Ishikawa (cell line): Measurements from ENCODE around the gene SCFD2.

ENCODE experiments used
- CEBPB ChIP-seq: IDR thresholded peaks from 2 replicates; pipeline ENCODE4 v1.6.1; 2012
- CREB1 ChIP-seq: IDR thresholded peaks from 2 replicates; pipeline ENCODE4 v1.6.1; 2012; ENCODE audit warnings: low read depth
- EGR1 ChIP-seq: IDR thresholded peaks from 2 replicates; pipeline ENCODE4 v1.6.1; 2012
- EP300 ChIP-seq: IDR thresholded peaks from 2 replicates; pipeline ENCODE4 v1.6.1; 2012; ENCODE audit warnings: borderline replicate concordance
- FOXM1 ChIP-seq: IDR thresholded peaks from 2 replicates; pipeline ENCODE4 v1.6.1; 2012; ENCODE audit warnings: low read depth, borderline replicate concordance
- MAX ChIP-seq: IDR thresholded peaks from 2 replicates; pipeline ENCODE4 v1.6.1; 2012
- RAD21 ChIP-seq: IDR thresholded peaks from 2 replicates; pipeline ENCODE4 v1.6.1; 2012; ENCODE audit warnings: low read depth
- REST ChIP-seq: IDR thresholded peaks from 2 replicates; pipeline ENCODE4 v1.6.1; 2012; ENCODE audit warnings: low read depth, mild to moderate bottlenecking
- TAF1 ChIP-seq: IDR thresholded peaks from 2 replicates; pipeline ENCODE4 v1.6.1; 2012; ENCODE audit warnings: low read depth, mild to moderate bottlenecking
- TEAD4 ChIP-seq: IDR thresholded peaks from 2 replicates; pipeline ENCODE4 v1.6.1; 2012
- USF1 ChIP-seq: IDR thresholded peaks from 2 replicates; pipeline ENCODE4 v1.6.1; 2012
- YY1 ChIP-seq: IDR thresholded peaks from 2 replicates; pipeline ENCODE4 v1.6.1; 2012; ENCODE audit warnings: low read depth
- ZBTB7A ChIP-seq: IDR thresholded peaks from 2 replicates; pipeline ENCODE4 v1.6.1; 2012; ENCODE audit warnings: low read depth

GRCh38 chr4:53313510-53313909, 52.4 kb downstream of the SCFD2 start:
- TF ChIP-seq TAF1 = no peak
- TF ChIP-seq CREB1 = no peak
- TF ChIP-seq EGR1 = no peak
- TF ChIP-seq EP300 = no peak
- no peak for TF ChIP-seq MAX
- no peak for TF ChIP-seq CEBPB
- no peak for TF ChIP-seq REST
- no peak for TF ChIP-seq TEAD4
- TF ChIP-seq FOXM1 = no peak
- TF ChIP-seq YY1 = no peak
- TF ChIP-seq USF1 = no peak
- peak; percentile 25; the same call in 1 of the 2 replicates for TF ChIP-seq RAD21
- TF ChIP-seq ZBTB7A = no peak
